ENCODE data around the gene SPG11.
"Not testable (repeated sequence)": the region's sequence is repeated elsewhere in the genome, so short reads cannot be mapped to it uniquely, and the experiment has no call there.

Gene SPG11

GRCh38 chr15:44566155-44566540 lies 97.3 kb downstream of the SPG11 start:
- H3K4me3 ChIP-seq (ENCODE audit: low read depth, low read length), result no peak overlapping the region
- DNase-seq (ENCODE audit: low read depth), result no peak
- TF ChIP-seq CTCF (IDR thresholded peaks at IDR 0.05; ENCODE audit: low read depth, low read length, missing control alignments), result no peak

- no peak for DNase-seq (ENCODE audit: low read depth)
- no peak for TF ChIP-seq CTCF (IDR thresholded peaks at IDR 0.05; ENCODE audit: low read depth, low read length, missing control alignments)
- H3K4me3 ChIP-seq (ENCODE audit: low read depth, low read length), result no peak overlapping the region
Observed at GRCh38 chr15:44565387-44566154, 97.9 kb downstream of the SPG11 start.

GRCh38 chr15:44560926-44561325 lies 102.5 kb downstream of the SPG11 start:
- H3K4me3 ChIP-seq (ENCODE audit: low read depth, low read length); DNase-seq (ENCODE audit: low read depth): not testable (repeated sequence)

GRCh38 chr15:44554934-44555723 lies 108.3 kb downstream of the SPG11 start:
- TF ChIP-seq CTCF (IDR thresholded peaks at IDR 0.05; ENCODE audit: low read depth, low read length, missing control alignments), result no peak
- no peak overlapping the region for H3K4me3 ChIP-seq (ENCODE audit: low read depth, low read length)
- no peak for DNase-seq (ENCODE audit: low read depth)

- no peak overlapping the region for H3K4me3 ChIP-seq (ENCODE audit: low read depth, low read length)
- DNase-seq (ENCODE audit: low read depth), result no peak
- no peak for TF ChIP-seq CTCF (IDR thresholded peaks at IDR 0.05; ENCODE audit: low read depth, low read length, missing control alignments)
Observed at GRCh38 chr15:44550734-44551133, 112.7 kb downstream of the SPG11 start.

GRCh38 chr15:44550256-44550655 lies 113.2 kb downstream of the SPG11 start:
- no peak overlapping the region for H3K4me3 ChIP-seq (ENCODE audit: low read depth, low read length)
- DNase-seq (ENCODE audit: low read depth), result no peak
- TF ChIP-seq CTCF (IDR thresholded peaks at IDR 0.05; ENCODE audit: low read depth, low read length, missing control alignments), result peak; percentile 32

- DNase-seq (ENCODE audit: low read depth); H3K4me3 ChIP-seq (ENCODE audit: low read depth, low read length): not testable (repeated sequence)
Observed at GRCh38 chr15:44549152-44549551, 114.3 kb downstream of the SPG11 start.

All from GM12864 (cell line).